T-helper 17 cell (primary cell): ENCODE data around the gene DOP1A. TPM values are rescaled to one million over a fixed set of nuclear protein-coding genes. Genes with fewer than 3 reads are reported as not detected.

ENCODE experiments used
- ATAC-seq: fragments of 150-1000 bp; cut with Tn5 transposase; 2 replicates; pipeline ENCODE4 v1.10.0; 2021; ENCODE audit warnings: mild to moderate bottlenecking, moderate library complexity
- DNase-seq, 3 donors: peaks; one replicate each; pipeline versions ENCODE4 v3.0.0 to v3.0.0-alpha.2; 2020 to 2021
- H3K9me3 ChIP-seq: one replicate; pipeline ENCODE4 v1.7.0; 2013; ENCODE audit warnings: low read length, mild to moderate bottlenecking; ENCODE audit not compliant: control insufficient read depth, poor library complexity, severe bottlenecking
- H3K27ac Mint-ChIP-seq: one replicate; pipeline ENCODE4 v1.8.0; 2022; ENCODE audit warnings: mild to moderate bottlenecking, moderate library complexity, mixed read lengths
- H3K27me3 Mint-ChIP-seq: one replicate; pipeline ENCODE4 v1.8.0; 2022; ENCODE audit warnings: mixed read lengths
- H3K36me3 Mint-ChIP-seq: one replicate; pipeline ENCODE4 v1.8.0; 2022; ENCODE audit warnings: low read depth, mixed read lengths
- H3K4me1 Mint-ChIP-seq: one replicate; pipeline ENCODE4 v1.8.0; 2022; ENCODE audit warnings: mild to moderate bottlenecking, mixed read lengths
- H3K4me3 Mint-ChIP-seq: one replicate; pipeline ENCODE4 v1.8.0; 2022; ENCODE audit warnings: mild to moderate bottlenecking, moderate library complexity, mixed read lengths
- total RNA-seq, 4 donors: library from RNA in 2 of 4; stranded (reverse) in 2 of 4; gene quantifications; one replicate each; pipeline ENCODE4 v1.2.3 and lab custom pipeline; 2022 to 2026

The DOP1A gene
- total RNA-seq, 2 donors from 2014 or later: 18.9 to 19.2 TPM

DNA sequence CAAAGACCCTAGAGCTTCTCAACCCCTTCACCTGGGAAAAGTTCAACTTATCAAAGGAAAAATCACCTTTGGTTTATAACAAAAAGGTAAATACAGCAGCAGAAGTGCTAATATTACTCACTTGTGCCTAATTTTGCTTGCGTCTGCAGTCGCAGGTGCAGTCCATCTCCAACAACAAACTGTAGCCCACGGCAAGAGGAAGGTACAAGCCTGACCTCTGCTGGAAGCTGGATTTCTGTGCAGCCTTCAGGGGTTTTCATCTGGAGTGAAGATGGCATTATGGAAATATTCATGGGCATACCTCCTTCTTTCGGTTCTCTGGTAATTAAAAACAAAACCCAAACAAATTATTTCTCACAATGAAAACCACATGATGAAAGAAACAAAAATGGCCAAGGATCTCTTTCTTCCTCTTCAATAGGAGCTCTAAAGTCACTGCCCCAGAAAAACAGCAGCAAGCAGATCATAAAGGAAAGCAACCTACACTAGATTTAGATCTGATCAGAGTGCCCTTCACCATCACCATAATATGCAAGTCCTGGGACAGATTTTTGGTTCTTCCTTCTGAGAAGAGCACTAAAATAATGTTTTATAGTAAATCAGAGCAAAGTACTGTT lies 9.7 kb upstream of the DOP1A start:
- DNase-seq (no peak), ATAC-seq (peak; percentile 65)
- Mint-ChIP-seq H3K36me3 (peaks cover 8% of the 10 kb centered on the region), H3K27me3 (no peaks in the 10 kb centered on the region), H3K4me1 (peaks cover 15% of the 10 kb centered on the region), H3K27ac (peak overlapping the region; percentile 45), H3K4me3 (no peak overlapping the region)
- no peaks in the 10 kb centered on the region for H3K9me3 ChIP-seq

GRCh38 chr6:83061190-83061589 lies 6.3 kb upstream of the DOP1A start:
- H3K4me1 Mint-ChIP-seq: peaks cover 27% of the 10 kb centered on the region
- no peaks in the 10 kb centered on the region for H3K27me3 Mint-ChIP-seq
- H3K9me3 ChIP-seq: no peaks in the 10 kb centered on the region
- ATAC-seq (no peak), DNase-seq (no peak)
- no peak overlapping the region for H3K27ac Mint-ChIP-seq
- H3K36me3 Mint-ChIP-seq: peaks cover 8% of the 10 kb centered on the region
- no peak overlapping the region for H3K4me3 Mint-ChIP-seq

GRCh38 chr6:83062225-83062624 lies 5.2 kb upstream of the DOP1A start:
- Mint-ChIP-seq H3K4me3 (no peak overlapping the region), H3K27me3 (no peaks in the 10 kb centered on the region), H3K27ac (no peak overlapping the region), H3K36me3 (peaks cover 4% of the 10 kb centered on the region), H3K4me1 (peaks cover 23% of the 10 kb centered on the region)
- DNase-seq (no peak), ATAC-seq (no peak)
- H3K9me3 ChIP-seq: no peaks in the 10 kb centered on the region

DNA sequence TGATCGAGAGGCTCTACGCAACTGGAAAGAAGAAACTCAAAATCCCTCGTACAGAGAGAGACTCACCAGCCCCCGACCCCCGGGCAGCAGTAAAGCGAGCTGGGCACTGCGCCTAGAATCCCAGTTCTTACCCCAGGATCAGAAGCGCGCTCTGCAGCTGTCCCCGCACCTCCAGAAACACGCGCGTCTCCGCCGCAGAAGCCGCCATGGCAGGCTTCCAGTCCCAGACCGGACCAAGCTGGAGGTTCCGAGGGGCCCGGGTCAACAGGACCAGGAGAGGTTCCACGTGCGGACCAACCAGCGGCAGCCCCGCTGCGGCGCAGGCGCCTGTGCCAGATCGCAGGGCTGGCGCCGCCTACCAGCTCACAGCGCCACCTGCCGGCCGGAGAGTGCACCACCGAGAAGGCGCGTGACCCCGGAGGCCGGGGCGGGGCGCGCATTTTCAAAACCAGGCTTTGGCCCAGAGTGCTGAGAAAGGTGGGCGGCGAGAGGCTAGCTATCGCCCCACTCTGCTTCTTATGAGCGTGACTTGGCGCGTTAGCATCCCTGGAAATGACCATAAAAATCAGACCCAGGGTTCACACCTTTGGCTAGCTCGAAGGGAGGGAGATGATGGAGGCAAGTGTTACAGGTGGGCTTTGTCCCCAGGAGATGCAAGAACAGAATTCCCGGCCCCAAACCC lies 1.8 kb upstream of the DOP1A start, which contains the start of gene UBE3D:
Gene UBE3D (minus strand): TSS at position 331 of the 682 bp plus-strand sequence. CDS start 123 bp downstream, at position 208.
- peaks cover 26% of the 10 kb centered on the region for H3K4me1 Mint-ChIP-seq
- peak within 1 kb of the TSS; percentile 84 for H3K27ac Mint-ChIP-seq
- DNase-seq (peak; percentile 87 to 97 (median 96)), ATAC-seq (peak; percentile 72)
- H3K9me3 ChIP-seq: no peaks in the 10 kb centered on the region
- H3K36me3 Mint-ChIP-seq: no peaks in the 10 kb centered on the region
- H3K27me3 Mint-ChIP-seq: no peaks in the 10 kb centered on the region
- peak within 1 kb of the TSS; percentile 91 for H3K4me3 Mint-ChIP-seq

DNA sequence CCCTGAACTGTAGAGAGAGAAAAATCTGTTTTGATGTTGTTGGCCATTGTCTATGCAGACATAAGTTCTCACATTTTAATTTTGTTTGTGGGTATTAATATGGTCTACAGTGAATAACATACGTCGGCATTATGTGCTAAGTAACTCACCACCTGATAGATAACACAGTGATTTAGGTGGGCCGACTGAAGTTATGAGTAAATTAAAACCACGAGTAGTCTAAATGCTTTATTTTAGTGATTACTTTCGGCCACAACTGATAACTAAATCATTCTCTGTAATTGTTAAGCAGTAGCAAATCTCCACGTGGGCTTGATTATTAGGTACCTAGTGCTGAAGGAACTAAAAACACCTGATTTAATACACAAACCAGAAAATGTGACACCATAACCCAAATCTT lies 1.1 kb downstream of the DOP1A start:
- H3K9me3 ChIP-seq: no peaks in the 10 kb centered on the region
- no peaks in the 10 kb centered on the region for H3K27me3 Mint-ChIP-seq
- H3K4me1 Mint-ChIP-seq: peaks cover 27% of the 10 kb centered on the region
- ATAC-seq (no peak), DNase-seq (no peak)
- H3K4me3 Mint-ChIP-seq: peak overlapping the region; percentile 93
- peak overlapping the region; percentile 87 for H3K27ac Mint-ChIP-seq
- no peaks in the 10 kb centered on the region for H3K36me3 Mint-ChIP-seq

- DNase-seq: no peak
- Mint-ChIP-seq H3K36me3 (no peaks in the 10 kb centered on the region), H3K27me3 (no peaks in the 10 kb centered on the region), H3K4me1 (peaks cover 19% of the 10 kb centered on the region), H3K27ac (no peak overlapping the region), H3K4me3 (no peak overlapping the region)
- ATAC-seq: no peak
- no peaks in the 10 kb centered on the region for H3K9me3 ChIP-seq
Observed at GRCh38 chr6:83069633-83070032, 2.2 kb downstream of the DOP1A start.

- Mint-ChIP-seq H3K27ac (no peak overlapping the region), H3K4me3 (no peak overlapping the region)
Observed at GRCh38 chr6:83071023-83071422, 3.6 kb downstream of the DOP1A start.

DNA sequence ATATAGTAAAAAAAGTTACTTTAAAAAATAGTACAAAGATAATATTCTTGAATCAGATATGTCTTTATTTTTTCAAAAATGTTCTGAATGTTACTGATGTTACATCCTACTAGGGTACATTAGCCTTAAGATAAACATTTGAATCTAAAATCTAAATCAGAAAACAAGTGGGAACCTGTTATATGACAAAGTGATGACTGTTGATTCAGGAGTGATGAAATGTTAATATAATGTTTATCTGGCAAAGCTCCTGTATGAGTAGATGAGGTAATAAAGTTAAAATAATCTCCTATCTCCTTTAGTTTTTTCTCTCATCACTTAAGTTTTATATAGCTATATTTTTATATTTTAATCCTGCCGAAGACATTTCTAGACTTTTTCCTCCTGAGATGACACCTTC lies 4.2 kb downstream of the DOP1A start:
- ATAC-seq: no peak
- no peaks in the 10 kb centered on the region for H3K9me3 ChIP-seq
- Mint-ChIP-seq H3K36me3 (peaks cover 5% of the 10 kb centered on the region), H3K27me3 (no peaks in the 10 kb centered on the region), H3K4me1 (peaks cover 18% of the 10 kb centered on the region), H3K4me3 (no peak overlapping the region), H3K27ac (no peak overlapping the region)
- no peak for DNase-seq

More at GRCh38 chr6:83071023-83071422, 3.6 kb downstream of the DOP1A start:
- Mint-ChIP-seq H3K4me1 (peaks cover 18% of the 10 kb centered on the region), H3K27me3 (no peaks in the 10 kb centered on the region), H3K36me3 (peaks cover 3% of the 10 kb centered on the region)
- DNase-seq (no peak), ATAC-seq (no peak)
- no peaks in the 10 kb centered on the region for H3K9me3 ChIP-seq

DNA sequence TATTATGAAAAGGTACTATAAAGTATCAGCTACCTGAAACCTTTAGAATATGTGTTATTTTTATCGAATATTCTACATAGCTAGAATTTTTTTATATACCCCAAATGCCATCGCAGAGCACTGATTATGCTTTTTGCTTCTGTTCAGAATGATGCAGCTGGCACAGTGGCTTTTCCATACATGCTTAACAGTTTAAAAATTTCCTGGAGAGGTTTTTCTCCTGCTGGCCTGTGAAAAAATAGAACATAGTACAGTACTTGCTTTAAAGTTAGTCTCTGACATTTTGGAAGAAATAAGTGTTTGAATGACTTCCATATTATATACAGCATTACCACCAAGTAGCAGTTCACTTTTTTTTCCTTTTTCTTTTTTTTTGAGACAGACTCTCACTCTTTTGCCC lies 5.3 kb downstream of the DOP1A start:
- ATAC-seq (no peak), DNase-seq (no peak)
- H3K27me3 Mint-ChIP-seq: no peaks in the 10 kb centered on the region
- no peak overlapping the region for H3K4me3 Mint-ChIP-seq
- no peaks in the 10 kb centered on the region for H3K9me3 ChIP-seq
- peaks cover 5% of the 10 kb centered on the region for H3K36me3 Mint-ChIP-seq
- peaks cover 19% of the 10 kb centered on the region for H3K4me1 Mint-ChIP-seq
- H3K27ac Mint-ChIP-seq: no peak overlapping the region

DNA sequence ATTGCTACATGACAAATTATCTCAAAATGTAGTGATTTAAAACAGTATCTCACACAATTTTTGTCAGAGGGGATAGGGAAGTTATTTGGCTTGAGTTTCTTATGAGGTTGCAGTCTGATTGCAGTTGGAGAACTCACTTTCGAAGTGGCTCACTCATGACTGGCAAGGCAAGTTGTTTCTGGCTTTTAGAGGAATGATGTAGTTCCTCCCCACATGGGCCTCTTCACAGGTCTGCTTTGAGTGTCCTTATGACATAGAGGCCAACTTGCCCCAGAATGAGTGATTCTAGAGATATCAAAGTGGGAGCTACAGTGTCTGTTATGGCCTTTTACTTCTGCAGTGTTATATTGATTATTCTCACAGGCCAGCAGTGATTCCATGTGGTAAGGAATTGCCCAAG lies 6.1 kb downstream of the DOP1A start:
- H3K36me3 Mint-ChIP-seq: peaks cover 5% of the 10 kb centered on the region
- ATAC-seq (no peak), DNase-seq (no peak)
- no peaks in the 10 kb centered on the region for H3K9me3 ChIP-seq
- H3K27ac Mint-ChIP-seq: no peak overlapping the region
- peaks cover 27% of the 10 kb centered on the region for H3K4me1 Mint-ChIP-seq
- no peak overlapping the region for H3K4me3 Mint-ChIP-seq
- H3K27me3 Mint-ChIP-seq: no peaks in the 10 kb centered on the region

GRCh38 chr6:83083476-83083875 lies 16.0 kb downstream of the DOP1A start:
- peaks cover 29% of the 10 kb centered on the region for H3K4me1 Mint-ChIP-seq

GRCh38 chr6:83086751-83087150 lies 19.3 kb downstream of the DOP1A start:
- no peak overlapping the region for H3K4me3 Mint-ChIP-seq
- peaks cover 8% of the 10 kb centered on the region for H3K36me3 Mint-ChIP-seq
- H3K27ac Mint-ChIP-seq: no peak overlapping the region
- no peaks in the 10 kb centered on the region for H3K27me3 Mint-ChIP-seq
- DNase-seq (no peak), ATAC-seq (no peak)
- H3K9me3 ChIP-seq: no peaks in the 10 kb centered on the region
- peaks cover 18% of the 10 kb centered on the region for H3K4me1 Mint-ChIP-seq

More at GRCh38 chr6:83083476-83083875, 16.0 kb downstream of the DOP1A start:
- no peaks in the 10 kb centered on the region for H3K27me3 Mint-ChIP-seq
- ATAC-seq: no peak
- no peaks in the 10 kb centered on the region for H3K9me3 ChIP-seq
- no peak overlapping the region for H3K4me3 Mint-ChIP-seq
- peaks cover 9% of the 10 kb centered on the region for H3K36me3 Mint-ChIP-seq
- H3K27ac Mint-ChIP-seq: no peak overlapping the region
- DNase-seq: no peak

DNA sequence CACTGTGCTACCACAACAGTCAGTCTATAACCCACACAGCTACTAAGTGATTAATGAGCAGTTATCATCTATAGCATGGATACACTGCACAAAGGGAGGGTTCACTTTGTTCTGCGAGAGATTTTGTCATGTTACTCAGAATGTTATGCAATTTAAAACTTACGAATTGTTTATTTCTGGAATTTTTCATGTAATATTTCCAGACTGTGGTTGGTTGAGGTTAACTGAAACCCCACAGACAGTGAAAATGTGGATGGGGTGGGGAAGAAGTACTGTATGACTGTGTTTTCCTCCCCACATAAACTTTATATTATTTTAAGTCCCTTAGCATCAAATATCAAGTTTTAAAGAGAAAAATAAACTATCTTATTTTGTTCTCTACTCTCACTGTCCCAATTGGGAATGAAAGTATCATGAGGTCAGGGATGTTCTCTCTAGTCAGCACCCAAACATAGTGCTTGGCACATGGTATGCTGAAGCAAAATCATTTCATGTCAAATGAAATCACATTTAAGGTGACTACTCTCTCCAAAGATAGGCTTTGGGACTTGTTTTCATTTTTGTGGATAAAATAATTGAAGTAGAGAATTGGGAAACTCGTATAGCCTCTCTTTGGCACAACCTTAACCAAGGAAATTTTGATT lies 25.4 kb downstream of the DOP1A start:
- no peak for ATAC-seq
- no peaks in the 10 kb centered on the region for H3K9me3 ChIP-seq
- Mint-ChIP-seq H3K36me3 (no peaks in the 10 kb centered on the region), H3K4me1 (peaks cover 2% of the 10 kb centered on the region), H3K4me3 (no peak overlapping the region), H3K27me3 (no peaks in the 10 kb centered on the region), H3K27ac (no peak overlapping the region)
- no peak for DNase-seq
